Measurements from ENCODE around the gene CPA4. TPM values are rescaled to one million over a fixed set of nuclear protein-coding genes. Genes with fewer than 3 reads are reported as not detected.
"Not testable (repeated sequence)": the region's sequence is repeated elsewhere in the genome, so short reads cannot be mapped to it uniquely, and the experiment has no call there.

The CPA4 gene
- total RNA-seq (1.1 and 2.1 TPM in 2 replicates), polyA plus RNA-seq (1.9 and 3.3 TPM in 2 replicates)

DNA sequence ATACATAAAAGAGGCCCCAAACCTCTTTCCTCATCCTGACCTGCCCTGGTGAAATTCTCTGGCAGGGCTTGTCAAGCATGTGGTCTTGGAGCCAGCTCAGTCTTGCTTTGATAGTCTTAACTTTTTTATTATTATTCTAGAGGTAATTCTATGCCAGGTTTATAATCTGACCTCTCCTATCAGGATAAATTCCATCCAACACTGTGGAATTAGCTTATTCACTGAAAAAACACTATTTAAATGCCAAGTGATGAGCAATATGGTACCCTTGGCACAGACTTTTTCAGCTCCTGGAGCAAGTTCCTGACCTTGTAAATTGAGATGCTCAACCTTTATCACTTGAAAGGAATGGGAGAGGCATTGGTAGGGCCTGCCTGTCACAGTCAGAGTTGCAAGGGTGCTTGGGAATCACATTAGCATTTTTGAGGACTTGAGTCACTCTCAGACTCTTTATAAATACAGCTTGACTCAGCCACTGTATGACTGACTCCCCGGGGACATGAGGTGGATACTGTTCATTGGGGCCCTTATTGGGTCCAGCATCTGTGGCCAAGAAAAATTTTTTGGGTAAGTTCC, at the start of gene CPA4:
Gene CPA4 (plus strand): TSS at position 480 of the 576 bp plus-strand sequence. CDS start 20 bp downstream, at position 500.
- Histone ChIP-seq H3K27ac (no peak within 1 kb of the TSS), H3K4me3 (no peak within 1 kb of the TSS), H3K79me2 (no peaks in the 10 kb centered on the region), H3K9me3 (ENCODE audit: low read depth) (no peaks in the 10 kb centered on the region), H2AFZ (no peak within 1 kb of the TSS), H3K4me2 (no peak within 1 kb of the TSS), H3K27me3 (no peaks in the 10 kb centered on the region), H3K36me3 (replicated peaks; ENCODE audit: insufficient read depth, low read depth) (no peaks in the 10 kb centered on the region), H3K9me2 (replicated peaks; ENCODE audit: insufficient read depth) (no peaks in the 10 kb centered on the region), H4K20me1 (ENCODE audit: insufficient read depth, poor library complexity, severe bottlenecking) (no peaks in the 10 kb centered on the region), H3K4me1 (ENCODE audit: insufficient read depth) (no peaks in the 10 kb centered on the region)
- no peak for DNase-seq (ENCODE audit: low spot score)
- WGBS (ENCODE audit: low lambda C conversion rate, missing lambda C conversion rate), result 44% methylated on average over 1 of the region's 1 CpG
- TF ChIP-seq EZH2phosphoT487 (IDR thresholded peaks at IDR 0.05; ENCODE audit: low read depth, severe bottlenecking, unreplicated experiment) (no peak), EZH2 (IDR thresholded peaks at IDR 0.05; ENCODE audit: borderline replicate concordance) (no peak)
- TF ChIP-seq, protein P1, sequence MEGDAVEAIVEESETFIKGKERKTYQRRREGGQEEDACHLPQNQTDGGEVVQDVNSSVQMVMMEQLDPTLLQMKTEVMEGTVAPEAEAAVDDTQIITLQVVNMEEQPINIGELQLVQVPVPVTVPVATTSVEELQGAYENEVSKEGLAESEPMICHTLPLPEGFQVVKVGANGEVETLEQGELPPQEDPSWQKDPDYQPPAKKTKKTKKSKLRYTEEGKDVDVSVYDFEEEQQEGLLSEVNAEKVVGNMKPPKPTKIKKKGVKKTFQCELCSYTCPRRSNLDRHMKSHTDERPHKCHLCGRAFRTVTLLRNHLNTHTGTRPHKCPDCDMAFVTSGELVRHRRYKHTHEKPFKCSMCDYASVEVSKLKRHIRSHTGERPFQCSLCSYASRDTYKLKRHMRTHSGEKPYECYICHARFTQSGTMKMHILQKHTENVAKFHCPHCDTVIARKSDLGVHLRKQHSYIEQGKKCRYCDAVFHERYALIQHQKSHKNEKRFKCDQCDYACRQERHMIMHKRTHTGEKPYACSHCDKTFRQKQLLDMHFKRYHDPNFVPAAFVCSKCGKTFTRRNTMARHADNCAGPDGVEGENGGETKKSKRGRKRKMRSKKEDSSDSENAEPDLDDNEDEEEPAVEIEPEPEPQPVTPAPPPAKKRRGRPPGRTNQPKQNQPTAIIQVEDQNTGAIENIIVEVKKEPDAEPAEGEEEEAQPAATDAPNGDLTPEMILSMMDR (IDR thresholded peaks at IDR 0.05; ENCODE audit: poor library complexity), result no peak

DNA sequence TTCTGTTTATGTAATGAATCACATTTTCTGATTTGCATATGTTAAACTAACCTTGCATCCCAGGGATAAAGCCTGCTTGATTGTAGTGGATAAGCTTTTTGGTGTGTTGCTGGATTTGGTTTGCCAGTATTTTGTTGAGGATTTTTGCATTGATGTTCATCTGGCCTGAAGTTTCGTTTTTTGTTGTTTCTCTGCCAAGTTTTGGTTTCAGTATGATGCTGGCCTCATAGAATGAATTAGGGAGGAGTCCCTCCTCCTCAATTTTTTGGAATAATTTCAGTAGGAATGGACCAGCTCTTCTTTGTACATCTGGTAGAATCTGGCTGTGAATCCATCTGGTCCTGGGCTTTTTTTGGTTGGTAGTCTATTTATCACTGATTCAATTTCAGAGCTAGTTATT, 49.5 kb upstream of the CPA4 start:
- not testable (repeated sequence) for H3K36me3 ChIP-seq (replicated peaks; ENCODE audit: insufficient read depth, low read depth); H3K4me1 ChIP-seq (ENCODE audit: insufficient read depth); H2AFZ ChIP-seq; H4K20me1 ChIP-seq (ENCODE audit: insufficient read depth, poor library complexity, severe bottlenecking); H3K9me3 ChIP-seq (ENCODE audit: low read depth); H3K4me2 ChIP-seq; DNase-seq (ENCODE audit: low spot score); H3K9me2 ChIP-seq (replicated peaks; ENCODE audit: insufficient read depth); H3K4me3 ChIP-seq; H3K27me3 ChIP-seq; H3K79me2 ChIP-seq; H3K27ac ChIP-seq
- 68% methylated on average over 1 of the region's 1 CpG for WGBS (ENCODE audit: low lambda C conversion rate, missing lambda C conversion rate)

DNA sequence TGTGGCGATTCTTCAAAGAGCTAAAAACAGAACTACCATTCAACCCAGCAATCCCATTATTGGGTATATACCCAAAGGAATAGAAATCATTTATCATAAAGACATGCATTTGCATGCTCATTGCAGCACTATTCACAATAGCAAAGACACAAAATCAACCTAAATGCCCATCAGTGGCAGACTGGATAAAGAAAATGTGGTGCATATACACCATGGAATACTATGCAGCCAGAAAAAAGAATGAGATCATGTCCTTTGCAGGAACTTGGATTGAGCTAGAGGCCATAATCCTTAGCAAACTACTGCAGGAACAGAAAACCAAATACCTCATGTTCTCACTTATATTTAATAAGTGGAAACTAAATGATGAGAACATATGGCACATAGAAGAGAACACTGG, 46.5 kb upstream of the CPA4 start:
- H3K27ac ChIP-seq; H3K79me2 ChIP-seq; H3K9me2 ChIP-seq (replicated peaks; ENCODE audit: insufficient read depth); H3K36me3 ChIP-seq (replicated peaks; ENCODE audit: insufficient read depth, low read depth); DNase-seq (ENCODE audit: low spot score); H3K4me1 ChIP-seq (ENCODE audit: insufficient read depth); H4K20me1 ChIP-seq (ENCODE audit: insufficient read depth, poor library complexity, severe bottlenecking); H3K4me3 ChIP-seq; H3K4me2 ChIP-seq; H3K27me3 ChIP-seq; H3K9me3 ChIP-seq (ENCODE audit: low read depth); H2AFZ ChIP-seq: not testable (repeated sequence)
- WGBS (ENCODE audit: low lambda C conversion rate, missing lambda C conversion rate), result 92% methylated on average over 1 of the region's 1 CpG

- not testable (repeated sequence) for H4K20me1 ChIP-seq (ENCODE audit: insufficient read depth, poor library complexity, severe bottlenecking); H3K4me1 ChIP-seq (ENCODE audit: insufficient read depth); H3K36me3 ChIP-seq (replicated peaks; ENCODE audit: insufficient read depth, low read depth); DNase-seq (ENCODE audit: low spot score); H3K9me3 ChIP-seq (ENCODE audit: low read depth); H3K27ac ChIP-seq; H3K4me2 ChIP-seq; H3K4me3 ChIP-seq; H3K27me3 ChIP-seq; H3K9me2 ChIP-seq (replicated peaks; ENCODE audit: insufficient read depth); H2AFZ ChIP-seq; H3K79me2 ChIP-seq
- WGBS (ENCODE audit: low lambda C conversion rate, missing lambda C conversion rate), result 100% methylated on average over 5 of the region's 5 CpGs
Observed at GRCh38 chr7:130248842-130249241, 44.1 kb upstream of the CPA4 start.

DNA sequence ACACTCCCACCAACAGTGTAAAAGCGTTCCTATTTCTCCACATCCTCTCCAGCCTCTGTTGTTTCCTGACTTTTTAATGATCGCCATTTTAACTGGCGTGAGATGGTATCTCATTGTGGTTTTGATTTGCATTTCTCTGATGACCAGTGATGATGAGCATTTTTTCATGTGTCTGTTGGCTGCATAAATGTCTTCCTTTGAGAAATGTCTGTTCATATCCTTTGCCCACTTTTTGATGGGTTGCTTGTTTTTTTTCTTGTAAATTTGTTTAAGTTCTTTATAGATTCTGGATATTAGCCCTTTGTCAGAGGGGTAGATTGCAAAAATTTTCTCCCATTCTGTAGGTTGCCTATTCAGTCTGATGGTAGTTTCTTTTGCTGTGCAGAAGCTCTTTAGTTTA, 43.3 kb upstream of the CPA4 start:
- not testable (repeated sequence) for H3K4me1 ChIP-seq (ENCODE audit: insufficient read depth); H4K20me1 ChIP-seq (ENCODE audit: insufficient read depth, poor library complexity, severe bottlenecking); H2AFZ ChIP-seq; H3K4me2 ChIP-seq; H3K4me3 ChIP-seq; H3K9me3 ChIP-seq (ENCODE audit: low read depth); DNase-seq (ENCODE audit: low spot score); H3K79me2 ChIP-seq; H3K27me3 ChIP-seq; H3K36me3 ChIP-seq (replicated peaks; ENCODE audit: insufficient read depth, low read depth); H3K9me2 ChIP-seq (replicated peaks; ENCODE audit: insufficient read depth); H3K27ac ChIP-seq
- 91% methylated on average over 3 of the region's 3 CpGs for WGBS (ENCODE audit: low lambda C conversion rate, missing lambda C conversion rate)

Measured in hepatocyte (in vitro differentiated cells).